ENCODE results near the gene RAB6B. TPM values are rescaled to one million over a fixed set of nuclear protein-coding genes. Genes with fewer than 3 reads are reported as not detected.
A peak's percentile ranks its signal among the peaks of the same experiment; 100 is the strongest.

Gene RAB6B
- total RNA-seq, 1 experiment from 2014 or later, result 14.1 TPM

- BruUV-seq (replicated peaks), result no TSS peak
- intact Hi-C loops (cut with micrococcal nuclease), result no loop called here
- RAD21 ChIA-PET (ENCODE audit: low non-redundant PET in 1 of 2, low total read pairs in 2 of 2, uncharacterized antibody in 2 of 2, unreplicated experiment in 2 of 2), result no interaction called here
- Histone ChIP-seq H3K4me2 (ENCODE audit: low read length) (no peak overlapping the region), H3K79me2 (ENCODE audit: insufficient read depth, low read length) (no peaks in the 10 kb centered on the region), H3K4me1 (ENCODE audit: control insufficient read depth in 1 of 2, insufficient read depth in 2 of 2, low read length in 2 of 2) (no peaks in the 10 kb centered on the region), H3K27me3 (ENCODE audit: insufficient read depth, low read length) (no peaks in the 10 kb centered on the region), H3K9me3 (ENCODE audit: control insufficient read depth in 1 of 2, insufficient read depth in 1 of 2, low read depth in 1 of 2, low read length in 2 of 2) (no peaks in the 10 kb centered on the region), H2AFZ (ENCODE audit: low read depth, low read length, poor library complexity, severe bottlenecking) (no peak overlapping the region), H4K20me1 (ENCODE audit: insufficient read depth) (no peaks in the 10 kb centered on the region), H3K4me3 (replicated peaks in 1 of 2; ENCODE audit: low read depth in 1 of 2, low read length in 2 of 2) (no peak overlapping the region), H3K9me2 (ENCODE audit: insufficient read depth) (no peaks in the 10 kb centered on the region), H3K36me3 (ENCODE audit: control insufficient read depth in 1 of 2, insufficient read depth in 2 of 2, low read length in 2 of 2) (peaks cover 4 to 8% of the 10 kb centered on the region in 2 experiments; a peak in 3 of 4 replicates), H3K9ac (ENCODE audit: low read length) (no peak overlapping the region), H3K27ac (ENCODE audit: low read depth, low read length) (no peak overlapping the region)
- CTCF ChIA-PET, result no interaction called here
- POLR2A ChIA-PET, result interaction anchor here (0.7 kb wide), 1 partner anchor 231 kb away, joined by 4 read pairs; no protein-coding TSS in a partner anchor
- ATAC-seq, result peak; percentile 65
- DNase-seq (ENCODE audit: low read depth, low spot score), result no peak
- TF ChIP-seq SRF (IDR thresholded peaks at IDR 0.05; ENCODE audit: low read depth), result no peak
- TF ChIP-seq REST (IDR thresholded peaks at IDR 0.05; ENCODE audit: low read depth), result no peak
- TF ChIP-seq RAD21 (IDR thresholded peaks at IDR 0.05; ENCODE audit: low read depth), result no peak
- no peak for TF ChIP-seq CTCF (IDR thresholded peaks at IDR 0.05 in 2 of 3, conservative IDR thresholded peaks at IDR 0.05 in 1 of 3; ENCODE audit: borderline replicate concordance in 1 of 3, insufficient read depth in 1 of 3, low read depth in 2 of 3, low read length in 2 of 3)
- no peak for TF ChIP-seq EGR1 (IDR thresholded peaks at IDR 0.05; ENCODE audit: low read depth)
- no peak for TF ChIP-seq POLR2A (IDR thresholded peaks at IDR 0.05; ENCODE audit: borderline replicate concordance, extremely low read depth, insufficient read depth, insufficient read length)
- TF ChIP-seq ZNF274 (IDR thresholded peaks at IDR 0.05; ENCODE audit: low read depth, low read length), result no peak
- TF ChIP-seq EZH2phosphoT487 (IDR thresholded peaks at IDR 0.05; ENCODE audit: borderline replicate concordance), result no peak
- no peak for TF ChIP-seq ATF3 (IDR thresholded peaks at IDR 0.05)
- TF ChIP-seq CBX3 (IDR thresholded peaks at IDR 0.05; ENCODE audit: low read depth), result no peak
- TF ChIP-seq ZFX (IDR thresholded peaks at IDR 0.05), result no peak
- TF ChIP-seq ELF1 (IDR thresholded peaks at IDR 0.05; ENCODE audit: borderline replicate concordance, low read depth), result no peak
- no peak for TF ChIP-seq ZBTB33 (IDR thresholded peaks at IDR 0.05; ENCODE audit: extremely low read depth, insufficient replicate concordance, low read length)
- TF ChIP-seq MAX (IDR thresholded peaks at IDR 0.05), result no peak
Measured at GRCh38 chr3:133828576-133829309, 66.9 kb downstream of the RAB6B start.

Data from HCT116 (cell line).